HG03432 (cell line): ENCODE measurements around the gene CHST14.

Experiments
- ATAC-seq: cut with Tn5 transposase; IDR thresholded peaks from one replicate; pipeline ENCODE4 v1.9.1; 2021; ENCODE audit warnings: mild to moderate bottlenecking, moderate library complexity; ENCODE audit not compliant: unreplicated experiment

Gene CHST14

DNA sequence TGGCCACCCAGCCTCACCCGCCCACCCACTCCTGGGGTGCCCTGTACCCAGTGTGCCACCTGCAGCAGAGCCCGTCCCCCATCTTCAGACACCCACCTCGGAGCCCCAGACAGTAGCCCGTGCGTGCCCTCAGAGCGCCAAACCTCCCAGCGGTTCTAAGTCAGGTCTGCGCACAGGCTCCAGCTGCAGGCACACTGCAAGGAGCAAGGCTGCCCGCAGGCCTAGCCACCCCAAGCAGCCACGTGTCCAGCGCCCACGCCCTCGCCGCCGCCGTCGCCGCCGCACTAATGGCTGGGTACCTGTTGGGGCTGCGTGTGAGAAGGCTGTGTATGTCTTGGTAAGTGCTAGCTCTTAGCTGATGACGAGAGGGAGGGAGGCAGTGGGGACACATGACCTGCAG, 8.8 kb upstream of the CHST14 start:
- no peak for ATAC-seq

DNA sequence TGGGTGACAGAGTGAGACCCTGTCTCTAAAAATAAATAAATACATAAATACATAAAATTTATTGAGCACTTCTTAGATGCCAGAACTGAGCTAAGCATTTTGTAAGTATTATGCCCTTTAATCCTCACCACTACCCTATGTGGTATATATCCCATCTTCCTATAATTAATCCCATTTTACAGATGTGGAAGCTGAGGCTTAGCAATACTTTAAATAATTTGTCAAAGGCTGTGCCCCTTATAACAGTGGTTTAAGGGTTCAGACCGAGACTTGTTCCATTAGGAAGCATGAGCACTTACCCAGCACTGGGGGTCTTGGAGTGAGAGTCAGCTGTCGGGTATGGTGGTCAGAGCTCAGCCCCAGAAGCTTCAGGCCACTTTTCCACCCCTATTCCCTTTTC, 7.5 kb upstream of the CHST14 start:
- ATAC-seq = no peak

DNA sequence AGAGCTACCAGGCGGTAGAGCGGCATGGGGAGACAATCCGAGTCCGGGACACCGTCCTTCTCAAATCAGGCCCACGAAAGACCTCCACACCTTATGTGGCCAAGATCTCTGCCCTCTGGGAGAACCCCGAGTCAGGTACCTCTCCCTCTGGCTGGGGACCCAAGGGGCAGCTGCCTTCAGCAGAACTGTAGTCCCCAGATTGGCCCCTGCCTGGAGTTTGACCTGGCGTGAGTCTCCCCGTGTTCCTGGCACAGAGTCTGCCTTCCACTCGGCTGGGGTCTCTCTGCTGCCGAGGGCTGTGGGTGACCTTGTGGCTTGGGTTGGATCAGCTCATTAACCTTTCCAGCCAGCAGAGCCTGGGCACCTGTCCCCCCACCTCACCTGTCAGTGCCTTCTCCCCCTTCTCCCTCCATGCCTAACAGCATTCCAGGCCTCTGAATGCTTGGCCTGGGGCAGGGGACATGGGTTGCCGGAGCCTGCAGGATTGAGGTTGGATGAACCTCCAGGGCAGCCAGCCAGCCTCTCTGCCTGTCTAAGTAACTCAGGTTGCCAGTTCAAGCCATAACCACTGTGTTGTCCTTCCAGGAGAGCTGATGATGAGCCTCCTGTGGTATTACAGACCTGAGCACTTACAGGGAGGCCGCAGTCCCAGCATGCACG, 6.8 kb upstream of the CHST14 start:
- no peak for ATAC-seq

GRCh38 chr15:40464595-40465185, 6.1 kb upstream of the CHST14 start:
- no peak for ATAC-seq

GRCh38 chr15:40465939-40466338, 4.8 kb upstream of the CHST14 start:
- no peak for ATAC-seq

DNA sequence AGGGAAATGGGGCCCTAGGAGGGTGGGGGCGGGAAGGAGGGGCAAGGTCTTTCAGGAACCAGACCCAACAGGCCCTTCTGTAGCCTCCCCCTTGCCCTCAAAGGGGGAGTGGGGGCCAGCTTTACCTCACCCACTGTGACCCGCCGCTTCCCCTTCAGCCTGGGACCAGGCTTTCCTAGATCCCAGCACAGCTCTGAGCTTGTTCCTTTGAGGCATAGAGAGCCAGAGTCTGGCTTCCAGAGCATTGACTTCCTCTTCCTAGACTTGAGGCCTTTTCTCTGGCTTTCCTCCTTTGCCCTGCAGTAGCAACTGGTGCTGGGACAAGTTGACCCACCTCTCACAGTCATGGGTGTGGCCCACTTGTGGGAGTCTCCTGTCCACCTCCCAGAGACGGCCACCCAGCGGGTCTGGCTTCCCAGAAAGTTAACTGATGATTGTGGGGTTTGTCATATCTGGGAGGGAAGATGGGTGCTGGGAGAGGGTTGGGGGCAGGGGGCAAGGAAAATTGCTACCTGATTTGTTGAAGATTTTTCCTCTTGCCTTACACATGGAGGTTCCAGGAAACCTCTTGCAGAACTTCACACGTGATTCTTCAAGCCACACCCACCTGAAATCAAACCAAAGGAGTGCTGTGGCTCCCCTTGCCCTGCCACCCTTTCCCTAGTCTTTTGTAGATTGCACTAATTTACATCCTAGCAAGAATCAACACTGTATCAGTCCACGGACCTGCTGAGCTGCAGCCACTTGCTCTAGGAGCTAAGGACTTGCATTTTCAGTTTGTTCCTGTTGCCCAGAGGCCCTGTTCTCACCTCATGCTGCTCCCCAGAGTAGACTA, 4.1 kb upstream of the CHST14 start:
- no peak for ATAC-seq

GRCh38 chr15:40467261-40467615, 3.5 kb upstream of the CHST14 start:
- ATAC-seq = no peak

DNA sequence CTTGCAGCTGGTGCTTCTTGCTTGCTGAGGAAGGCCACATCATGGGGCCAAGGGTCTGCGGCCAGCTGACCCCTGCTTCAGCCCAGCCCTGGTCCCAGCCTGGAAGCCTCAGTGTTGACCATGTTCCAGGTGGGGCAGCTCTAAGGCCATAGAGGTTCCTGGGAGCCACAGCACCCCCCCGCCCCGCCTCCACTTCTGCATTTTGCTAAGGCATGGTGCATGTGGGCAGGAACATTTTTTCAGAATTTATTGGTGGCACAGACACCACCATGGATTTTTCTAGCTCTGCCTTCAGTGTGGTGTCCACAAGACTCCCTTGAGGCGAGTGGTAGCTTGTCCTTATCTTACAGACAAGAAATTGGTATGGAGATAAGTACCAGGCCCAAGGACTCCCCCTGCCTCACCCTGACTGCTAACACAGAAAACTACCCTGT, 1.9 kb upstream of the CHST14 start:
- no peak for ATAC-seq

DNA sequence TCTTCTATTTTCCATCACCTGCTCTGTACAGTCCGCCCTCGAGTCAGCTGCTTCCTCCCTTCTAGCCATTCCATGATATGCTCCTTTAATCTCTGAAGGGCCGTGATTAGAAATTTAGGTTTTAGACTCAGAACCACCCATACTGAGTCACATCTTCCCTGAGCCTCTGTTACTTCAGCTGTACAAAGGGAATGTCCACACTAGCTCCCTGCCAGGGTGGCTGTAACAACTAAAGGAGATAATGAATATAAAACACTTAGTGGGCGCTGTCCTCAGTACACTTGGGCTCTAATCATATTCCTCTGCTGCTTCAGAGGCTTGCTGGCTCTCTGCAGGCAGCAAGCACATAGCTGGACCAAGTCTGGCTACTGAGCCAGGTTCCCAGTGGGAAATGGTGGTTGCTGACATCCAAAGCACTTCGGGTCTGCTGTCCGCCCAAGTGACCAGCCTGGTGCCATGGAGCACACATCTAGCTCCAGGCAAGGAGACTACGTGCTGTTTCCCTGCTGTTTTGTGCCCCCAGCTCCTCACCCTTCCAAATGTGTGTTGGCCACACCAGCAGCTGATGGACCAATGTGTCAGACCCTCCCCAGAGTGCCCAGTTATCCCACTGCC, 901 bp upstream of the CHST14 start:
- ATAC-seq = no peak

DNA sequence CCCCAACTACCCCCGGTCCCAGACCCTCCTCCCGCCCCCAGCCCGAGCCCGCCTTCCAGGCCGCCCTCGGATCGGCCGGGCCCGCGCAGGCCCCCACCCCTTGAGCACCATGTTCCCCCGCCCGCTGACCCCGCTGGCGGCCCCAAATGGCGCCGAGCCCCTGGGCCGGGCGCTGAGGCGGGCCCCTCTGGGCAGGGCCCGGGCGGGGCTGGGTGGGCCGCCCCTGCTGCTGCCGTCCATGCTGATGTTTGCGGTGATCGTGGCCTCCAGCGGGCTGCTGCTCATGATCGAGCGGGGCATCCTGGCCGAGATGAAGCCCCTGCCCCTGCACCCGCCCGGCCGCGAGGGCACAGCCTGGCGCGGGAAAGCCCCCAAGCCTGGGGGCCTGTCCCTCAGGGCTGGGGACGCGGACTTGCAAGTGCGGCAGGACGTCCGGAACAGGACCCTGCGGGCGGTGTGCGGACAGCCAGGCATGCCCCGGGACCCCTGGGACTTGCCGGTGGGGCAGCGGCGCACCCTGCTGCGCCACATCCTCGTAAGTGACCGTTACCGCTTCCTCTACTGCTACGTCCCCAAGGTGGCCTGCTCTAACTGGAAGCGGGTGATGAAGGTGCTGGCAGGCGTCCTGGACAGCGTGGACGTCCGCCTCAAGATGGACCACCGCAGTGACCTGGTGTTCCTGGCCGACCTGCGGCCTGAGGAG, 472 bp downstream of the CHST14 start:
- ATAC-seq = peak; percentile 30

DNA sequence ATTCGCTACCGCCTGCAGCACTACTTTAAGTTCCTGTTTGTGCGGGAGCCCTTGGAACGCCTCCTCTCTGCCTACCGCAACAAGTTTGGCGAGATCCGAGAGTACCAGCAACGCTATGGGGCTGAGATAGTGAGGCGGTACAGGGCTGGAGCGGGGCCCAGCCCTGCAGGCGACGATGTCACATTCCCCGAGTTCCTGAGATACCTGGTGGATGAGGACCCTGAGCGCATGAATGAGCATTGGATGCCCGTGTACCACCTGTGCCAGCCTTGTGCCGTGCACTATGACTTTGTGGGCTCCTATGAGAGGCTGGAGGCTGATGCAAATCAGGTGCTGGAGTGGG, 995 bp downstream of the CHST14 start:
- ATAC-seq = peak; percentile 15

DNA sequence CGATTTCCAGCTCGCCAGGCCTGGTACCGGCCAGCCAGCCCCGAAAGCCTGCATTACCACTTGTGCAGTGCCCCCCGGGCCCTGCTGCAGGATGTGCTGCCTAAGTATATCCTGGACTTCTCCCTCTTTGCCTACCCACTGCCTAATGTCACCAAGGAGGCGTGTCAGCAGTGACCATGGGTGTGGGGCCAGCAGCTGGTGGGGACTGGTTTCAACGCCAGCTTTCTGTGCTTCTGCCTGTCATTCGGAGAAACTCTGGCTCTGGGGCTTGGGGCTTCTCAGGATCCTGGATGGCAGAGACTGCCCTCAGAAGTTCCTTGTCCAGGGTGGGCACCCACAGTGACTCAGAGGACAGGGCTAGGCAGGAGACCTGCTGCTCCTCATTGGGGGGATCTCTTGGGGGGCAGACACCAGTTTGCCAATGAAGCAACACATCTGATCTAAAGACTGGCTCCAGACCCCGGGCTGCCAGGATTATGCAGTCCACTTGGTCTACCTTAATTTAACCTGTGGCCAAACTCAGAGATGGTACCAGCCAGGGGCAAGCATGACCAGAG, 1.5 kb downstream of the CHST14 start:
- no peak for ATAC-seq

- no peak for ATAC-seq
These were observed 3.8 kb downstream of the CHST14 start for GRCh38 chr15:40474581-40474980.

DNA sequence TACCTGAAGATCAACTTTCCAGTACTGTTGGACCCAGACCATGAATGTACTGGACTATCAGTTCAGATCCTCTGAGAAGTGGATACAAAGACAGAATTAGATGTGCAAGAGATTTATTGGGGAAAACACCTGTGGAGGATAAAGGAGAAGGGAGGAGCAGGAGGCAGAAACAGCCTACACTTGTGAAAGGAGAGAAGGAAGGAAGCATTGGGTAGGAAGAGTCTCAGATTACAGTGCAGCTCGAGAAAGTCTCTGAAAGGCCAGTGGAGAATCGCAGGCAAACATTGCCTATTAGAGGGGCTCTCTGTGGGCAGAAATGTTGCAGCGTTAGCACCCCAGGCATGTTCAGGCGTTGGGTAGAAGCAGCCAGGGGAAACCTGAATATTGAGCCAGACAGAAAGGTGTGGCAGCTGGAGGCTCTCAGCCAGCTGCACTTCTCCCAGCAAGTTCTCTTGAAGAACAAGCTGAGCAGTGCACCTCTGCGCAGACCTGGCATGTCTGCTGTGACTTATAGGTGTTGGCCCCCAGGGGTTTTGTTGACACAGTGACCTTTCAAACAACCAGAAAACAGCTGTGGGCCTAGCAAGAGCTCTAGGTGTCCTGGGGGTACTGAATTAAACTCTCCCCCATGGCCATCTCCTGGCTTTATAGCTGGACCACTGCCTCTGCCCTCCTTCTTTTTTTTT, 7.0 kb downstream of the CHST14 start:
- ATAC-seq = no peak

DNA sequence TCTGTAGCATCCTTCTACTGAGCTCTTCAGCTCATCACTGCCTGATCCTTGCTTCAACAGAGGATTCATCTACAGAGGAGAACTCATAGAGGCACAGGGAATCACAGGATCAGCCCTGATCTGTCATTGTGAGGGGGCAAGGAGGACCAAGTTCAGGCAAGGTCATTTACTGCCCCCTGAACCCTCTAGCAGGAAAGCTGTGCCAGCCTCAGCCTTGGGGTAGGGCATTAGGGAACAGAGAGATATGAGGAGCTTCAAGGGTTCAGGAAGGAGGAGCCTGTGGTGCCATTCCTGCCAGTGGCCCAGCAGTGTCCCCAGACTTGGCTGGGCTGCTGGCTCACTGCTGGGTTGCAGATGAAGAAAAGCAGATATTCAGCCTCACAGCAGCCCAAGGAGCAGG, 8.2 kb downstream of the CHST14 start:
- no peak for ATAC-seq

DNA sequence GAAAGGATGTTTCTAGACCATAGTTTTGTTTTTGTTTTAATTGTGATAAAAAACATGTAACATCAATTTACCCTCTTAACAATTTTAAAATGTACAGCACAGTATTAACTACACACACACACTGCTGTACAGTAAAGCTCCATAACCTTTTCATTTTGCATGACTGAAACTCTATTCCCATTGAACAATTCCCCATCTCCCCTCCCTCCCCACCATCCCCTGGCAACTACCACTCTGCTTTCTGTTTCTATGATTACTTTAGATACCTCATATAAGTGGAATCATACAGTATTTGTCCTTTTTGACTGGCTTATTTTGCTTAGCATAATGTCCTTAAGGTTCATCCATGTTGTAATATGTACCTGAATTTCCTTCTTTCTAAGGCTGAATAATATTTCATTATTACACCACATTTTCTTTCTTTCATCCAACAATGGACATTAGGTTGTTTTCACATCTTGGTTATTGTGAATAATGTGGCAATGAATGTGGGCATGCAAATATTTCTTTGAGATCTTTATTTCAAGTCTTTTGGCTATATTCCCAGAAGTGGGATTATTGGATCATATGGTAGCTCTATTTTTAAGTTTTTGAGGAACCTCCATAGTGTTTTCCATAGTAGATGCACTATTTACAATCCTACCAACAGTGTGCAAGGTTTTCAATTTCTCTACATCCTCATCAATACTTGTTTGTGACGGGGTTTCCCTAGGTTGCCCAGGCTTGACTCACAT, 10.7 kb downstream of the CHST14 start:
- no peak for ATAC-seq

- no peak for ATAC-seq
These were observed 13.1 kb downstream of the CHST14 start for GRCh38 chr15:40483919-40484318.

DNA sequence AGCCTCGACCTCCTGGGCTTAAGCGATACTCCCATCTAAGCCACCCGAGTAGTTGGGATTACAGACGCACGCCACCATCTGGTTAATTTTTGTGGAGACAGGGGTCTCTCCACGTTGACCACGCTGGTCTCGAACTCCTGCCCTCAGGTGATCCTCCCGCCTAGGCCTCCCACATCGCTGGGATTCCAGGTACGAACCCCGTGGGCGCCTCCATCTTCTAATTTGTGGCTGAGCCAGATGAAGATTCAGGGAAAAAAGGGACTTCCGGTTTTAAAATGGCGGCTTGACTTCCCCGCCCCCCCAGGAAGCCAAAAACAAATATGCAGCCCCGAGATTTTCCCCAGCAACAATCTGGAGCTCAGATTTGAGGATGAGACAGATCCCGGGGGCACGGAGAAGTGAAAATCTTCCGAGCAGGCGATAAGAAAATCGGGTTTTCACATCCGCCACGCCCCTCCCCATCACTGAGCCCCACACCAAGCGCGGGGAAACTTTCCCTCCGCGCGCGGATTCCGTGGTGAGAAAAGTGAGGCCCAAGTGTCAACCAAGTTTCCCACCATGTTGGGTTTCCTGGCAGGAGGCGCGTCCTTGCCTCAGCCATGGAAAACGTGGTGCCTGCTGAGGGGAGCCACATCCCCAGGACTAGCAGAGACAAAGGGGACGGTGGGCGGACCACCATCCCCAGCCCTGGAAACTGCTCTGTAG, 15.4 kb downstream of the CHST14 start:
- ATAC-seq = no peak
